K562 (cell line): Measurements from ENCODE around the gene FADS1. TPM values are rescaled to one million over a fixed set of nuclear protein-coding genes. Genes with fewer than 3 reads are reported as not detected.

Source experiments
- ARID3A ChIP-seq: IDR thresholded peaks from 2 replicates; pipeline ENCODE4 v1.6.1; 2012; ENCODE audit warnings: low read depth, low read length, improper control_type of control experiment, borderline replicate concordance
- EGR1 ChIP-seq: fragments of 450-650 bp; conservative IDR thresholded peaks from 2 replicates; pipeline ENCODE4 v1.6.1; 2017; ENCODE audit warnings: mild to moderate bottlenecking
- ELF4 ChIP-seq: fragments of 450-650 bp; formaldehyde crosslinking; IDR thresholded peaks from 2 replicates; pipeline ENCODE4 v1.4.0; 2022; ENCODE audit warnings: missing genetic modification characterization
- ELK3 ChIP-seq: fragments of 450-650 bp; formaldehyde crosslinking; IDR thresholded peaks from 2 replicates; pipeline ENCODE4 v1.4.0; 2020; ENCODE audit warnings: mild to moderate bottlenecking
- ERF ChIP-seq: fragments of 450-650 bp; formaldehyde crosslinking; IDR thresholded peaks from 2 replicates; pipeline ENCODE4 v1.4.0; 2020; ENCODE audit warnings: mild to moderate bottlenecking, mixed read lengths
- GTF2E2 ChIP-seq: fragments of 200-800 bp; sonication (Bioruptor generic); IDR thresholded peaks from 2 replicates; pipeline ENCODE4 v1.6.1; 2016; ENCODE audit warnings: missing genetic modification characterization, missing compliant biosample characterization
- HMGN3 ChIP-seq: IDR thresholded peaks from 2 replicates; pipeline ENCODE4 v1.6.1; 2011; ENCODE audit warnings: borderline replicate concordance, low read depth, mild to moderate bottlenecking, mixed read lengths, low read length; ENCODE audit not compliant: insufficient read length; ENCODE audit errors: extremely low read depth
- MCM5 ChIP-seq: fragments of 450-650 bp; IDR thresholded peaks from 2 replicates; pipeline ENCODE4 v1.6.1; 2016; ENCODE audit warnings: low read depth
- NEUROD1 ChIP-seq: fragments of 150-350 bp; IDR thresholded peaks from 2 replicates; pipeline ENCODE4 v1.6.1; 2014; ENCODE audit warnings: borderline replicate concordance, low read length, low read depth; ENCODE audit not compliant: partially characterized antibody
- POLR2AphosphoS2 ChIP-seq: IDR thresholded peaks from 2 replicates; pipeline ENCODE4 v1.6.1; 2012; ENCODE audit warnings: low read length, improper control_type of control experiment
- PTTG1 ChIP-seq: fragments of 450-650 bp; IDR thresholded peaks from 2 replicates; pipeline ENCODE4 v1.6.1; 2016; ENCODE audit warnings: low read depth, mild to moderate bottlenecking, missing genetic modification characterization, missing compliant biosample characterization
- STAT5B ChIP-seq: fragments of 250-450 bp; sonication (Bioruptor Pico); IDR thresholded peaks from 2 replicates; pipeline ENCODE4 v1.8.0; 2021; ENCODE audit warnings: mild to moderate bottlenecking, inconsistent platforms
- TBP ChIP-seq: optimal IDR thresholded peaks from 2 replicates; pipeline ENCODE3; 2011; ENCODE audit warnings: low read depth, low read length, improper control_type of control experiment
- U2AF2 ChIP-seq: fragments of 200-400 bp; formaldehyde crosslinking; optimal IDR thresholded peaks from 2 replicates; pipeline ENCODE3; 2017; ENCODE audit warnings: low read depth, mild to moderate bottlenecking, low read length
- YY1 ChIP-seq, 3 experiments: IDR thresholded peaks; 2 replicates each; pipeline ENCODE4 v1.6.1; 2011; ENCODE audit warnings: low read length in 2 of 3, mild to moderate bottlenecking in 2 of 3, moderate library complexity in 2 of 3, borderline replicate concordance in 1 of 3, control low read depth in 1 of 3, low read depth in 1 of 3; ENCODE audit not compliant: insufficient read depth in 3 of 3, insufficient replicate concordance in 2 of 3, control insufficient read depth in 1 of 3, insufficient read length in 1 of 3; ENCODE audit errors: extremely low read depth in 1 of 3
- ZBTB49 ChIP-seq: sonication (generic); formaldehyde crosslinking; IDR thresholded peaks from 2 replicates; pipeline ENCODE4 v1.8.0; 2022; ENCODE audit warnings: missing genetic modification reagents, mild to moderate bottlenecking, borderline replicate concordance
- ZNF324 ChIP-seq: fragments of 250-450 bp; sonication (Bioruptor Pico); IDR thresholded peaks from 2 replicates; pipeline ENCODE4 v1.4.0; 2020; ENCODE audit warnings: mild to moderate bottlenecking
- ZNF347 ChIP-seq: fragments of 450-650 bp; formaldehyde crosslinking; IDR thresholded peaks from 2 replicates; pipeline ENCODE4 v1.4.0; 2020; ENCODE audit warnings: low read depth, mild to moderate bottlenecking, moderate library complexity
- ZNF584 ChIP-seq: fragments of 200-800 bp; sonication (Bioruptor generic); IDR thresholded peaks from 2 replicates; pipeline ENCODE4 v1.6.1; 2016; ENCODE audit warnings: low read depth, mild to moderate bottlenecking, missing genetic modification characterization, missing compliant biosample characterization
- polyA plus RNA-seq, 8 experiments: library from polyadenylated mRNA; depleted of rRNA in 4 of 8; stranded (reverse) in 5 of 8; unstranded in 3 of 8; fragments of >200 nt; fragmentation: Nextera tagmentation in 2 of 8; fragmentation: Illumina TruSeq in 1 of 8; extraction: Ambion mirVana in 2 of 8; extraction: Trizol in 1 of 8; gene quantifications; 2 replicates each; pipeline versions ENCODE4 v1.2.1 to v1.2.3, GENCODE V29; 2011 to 2014; ENCODE audit warnings: inconsistent platforms in 1 of 8, missing spikeins in 1 of 8
- total RNA-seq, 7 experiments: library from RNA; depleted of rRNA in 6 of 7; stranded (reverse); fragments of >200 nt in 6 of 7; fragmentation: Illumina TruSeq in 2 of 7; extraction: Trizol in 2 of 7; gene quantifications; 2 replicates each; pipeline versions ENCODE4 v1.2.1 to v1.2.3, GENCODE V29; 2011 to 2021; ENCODE audit warnings: low replicate concordance in 1 of 7

The FADS1 gene
- total and polyA plus RNA-seq, 9 of the 15 experiments (the other 6 are each of a cell fraction or from before 2014, with no cell fraction given): 110 to 864 (median 364) TPM

GRCh38 chr11:61841636-61842527 is 25.1 kb upstream of the FADS1 start (continued):
- TF ChIP-seq POLR2AphosphoS2: no peak
- no peak for TF ChIP-seq ZBTB49 (CRISPR knock-in tag)
- no peak for TF ChIP-seq EGR1
- TF ChIP-seq U2AF2: no peak
- no peak for TF ChIP-seq GTF2E2 (tag)
- no peak for TF ChIP-seq MCM5
- 0 out of 2 replicates have a peak, but pooled peaks have one; percentile 55 for TF ChIP-seq ZNF584 (CRISPR knock-in tag)
- peak; percentile 68; the same call in 1 of the 2 replicates for TF ChIP-seq ELF4 (CRISPR knock-in tag)
- TF ChIP-seq HMGN3: peak; percentile 62
- TF ChIP-seq ZNF324 (CRISPR knock-in tag): no peak
- TF ChIP-seq PTTG1: no peak
- no peak for TF ChIP-seq ERF (CRISPR knock-in tag)
- TF ChIP-seq TBP: peak; percentile 57
- TF ChIP-seq ARID3A: peak; percentile 85; the same call in 1 of the 2 replicates
- TF ChIP-seq STAT5B (CRISPR knock-in tag): no peak
- no peak for TF ChIP-seq ZNF347 (CRISPR knock-in tag)
- TF ChIP-seq ELK3: no peak
- TF ChIP-seq NEUROD1: peak; percentile 30
- no peak for TF ChIP-seq YY1 (IDR thresholded peaks at IDR 0.05; ENCODE audit: borderline replicate concordance in 1 of 3, control insufficient read depth in 1 of 3, extremely low read depth in 1 of 3, insufficient read depth in 3 of 3, insufficient read length in 1 of 3, insufficient replicate concordance in 2 of 3, low read depth in 1 of 3, low read length in 2 of 3)
